Ramos (cell line): ENCODE measurements around the gene FRMD3.

ENCODE experiments used
- in situ Hi-C: fragments of 300-500 bp; cut with MboI; formaldehyde crosslinking; loops from one replicate; pipeline ENCODE4 v1.14.3; 2022; ENCODE audit warnings: low sequenced_read_pairs; ENCODE audit not compliant: unreplicated experiment

The FRMD3 gene

DNA sequence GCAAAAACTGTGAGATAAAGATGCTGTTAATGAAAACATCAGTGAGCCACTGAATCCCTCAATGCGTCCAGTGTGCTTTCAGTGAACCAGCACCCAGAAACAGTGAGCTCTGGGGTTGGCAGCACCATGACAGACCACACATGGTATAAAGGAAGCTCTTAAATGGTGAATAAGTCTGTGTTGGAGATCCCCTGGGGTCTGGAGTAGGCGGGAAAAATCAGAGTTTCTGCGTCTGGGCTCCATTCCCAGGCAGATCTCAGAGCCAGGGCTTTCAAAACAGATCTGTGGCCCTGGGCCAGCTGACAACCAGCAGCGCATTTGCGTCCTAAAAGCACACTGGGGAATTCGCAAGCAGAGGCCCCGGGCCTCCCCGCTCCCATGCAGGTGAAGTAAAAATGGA is 233.5 kb downstream of the FRMD3 start:
- in situ Hi-C loops = no loop called here

DNA sequence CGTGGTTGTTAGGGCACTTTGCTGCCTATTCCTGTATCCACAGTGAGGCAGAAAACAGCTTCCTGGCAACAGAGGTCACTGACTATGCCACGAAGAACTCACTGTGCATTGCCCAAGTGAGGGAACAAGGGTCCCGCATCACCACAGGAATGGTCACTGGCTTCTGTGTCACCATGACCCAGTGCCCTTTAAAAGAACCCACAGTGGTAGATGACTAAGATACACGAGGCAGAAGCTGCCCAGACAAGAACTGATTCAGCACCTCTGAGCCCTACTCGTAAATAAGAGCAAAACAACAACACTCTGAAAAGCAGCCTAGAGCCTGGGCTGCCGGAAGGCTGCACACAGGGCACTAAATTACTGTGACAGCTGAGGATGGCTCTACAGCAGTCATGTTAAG is 238.6 kb downstream of the FRMD3 start:
- in situ Hi-C loops = no loop called here

DNA sequence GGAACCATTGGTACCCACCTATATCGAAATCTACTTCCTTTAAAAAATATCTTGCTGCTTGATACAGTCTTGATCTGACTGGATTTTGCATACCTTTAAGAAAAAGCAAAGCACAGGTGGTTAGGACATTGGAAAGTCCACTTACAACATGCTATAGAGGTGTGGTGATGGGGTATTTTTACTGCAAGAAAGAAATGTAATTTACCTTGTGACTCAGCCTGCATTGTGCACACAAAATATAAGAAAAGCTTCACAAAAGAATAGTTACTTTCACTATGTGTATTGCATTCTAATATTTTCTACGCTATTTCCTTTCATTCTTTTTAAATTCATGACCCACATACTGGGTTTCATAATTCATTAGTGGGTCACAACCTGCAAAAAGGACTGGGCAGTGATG is 239.1 kb downstream of the FRMD3 start:
- in situ Hi-C loops = no loop called here

DNA sequence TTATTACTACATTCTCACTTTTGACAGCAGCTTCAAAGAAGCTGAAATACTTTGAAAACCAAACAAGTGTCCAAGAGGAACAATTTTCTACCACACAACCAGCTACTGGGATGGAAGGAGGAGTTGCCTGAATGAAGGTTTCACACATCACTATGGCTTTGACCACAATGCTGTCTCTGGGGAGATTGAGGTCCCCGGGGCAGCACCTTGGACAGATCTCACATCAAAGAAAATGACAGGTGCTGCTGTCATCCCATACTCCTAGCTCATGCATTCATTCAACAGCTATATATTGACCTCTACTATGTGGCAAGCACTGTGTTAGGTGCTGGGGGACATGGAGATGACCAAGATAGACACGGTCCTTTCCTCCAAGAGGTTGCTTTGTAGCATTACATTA is 242.1 kb downstream of the FRMD3 start:
- in situ Hi-C loops = no loop called here

- in situ Hi-C loops = no loop called here
These were observed 243.4 kb downstream of the FRMD3 start for GRCh38 chr9:83294816-83295215.

DNA sequence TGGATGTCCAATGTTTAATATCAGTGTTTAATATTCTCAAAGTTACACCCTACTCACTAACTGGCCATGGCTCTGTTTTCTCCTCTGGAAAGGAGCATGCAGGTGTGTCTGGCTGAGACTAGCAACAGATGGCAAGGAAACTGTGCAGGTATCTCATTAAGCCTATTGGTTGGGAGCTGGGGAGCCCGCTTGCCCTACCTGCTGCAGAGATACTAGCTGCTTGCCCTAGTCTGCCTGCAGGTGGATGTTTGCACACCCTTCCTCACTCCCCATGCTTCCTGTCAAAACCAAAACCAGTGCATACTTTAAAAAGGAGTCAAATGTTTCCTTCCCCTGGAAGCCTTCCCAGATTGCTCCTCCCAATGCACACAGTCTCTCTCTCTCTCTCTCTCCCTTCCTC is 247.0 kb downstream of the FRMD3 start:
- in situ Hi-C loops = no loop called here

- in situ Hi-C loops = no loop called here
These were observed 247.5 kb downstream of the FRMD3 start for GRCh38 chr9:83290692-83291091.

DNA sequence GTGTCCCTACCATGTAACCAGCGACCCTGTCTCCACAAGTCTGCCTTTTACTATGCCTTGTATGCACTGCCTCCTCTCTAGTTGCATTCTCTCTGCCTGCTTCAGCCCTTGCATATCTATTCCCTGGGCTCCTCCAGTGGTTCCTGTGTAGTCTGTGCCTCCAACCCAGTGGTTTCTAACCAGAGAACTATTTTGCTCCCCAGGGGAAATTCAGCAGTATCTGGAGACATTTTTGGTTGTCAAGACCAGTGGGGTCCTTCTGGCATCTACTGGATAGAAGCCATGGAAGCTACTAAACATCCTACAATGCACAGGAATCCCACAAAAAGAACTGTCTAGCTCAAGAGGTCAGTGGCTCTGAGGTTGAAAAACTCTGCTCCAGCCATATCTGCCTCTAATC is 251.2 kb downstream of the FRMD3 start:
- in situ Hi-C loops = no loop called here

GRCh38 chr9:83285445-83286225 is 252.6 kb downstream of the FRMD3 start:
- in situ Hi-C loops = no loop called here

- in situ Hi-C loops = no loop called here
These were observed 253.5 kb downstream of the FRMD3 start for GRCh38 chr9:83284746-83285145.

DNA sequence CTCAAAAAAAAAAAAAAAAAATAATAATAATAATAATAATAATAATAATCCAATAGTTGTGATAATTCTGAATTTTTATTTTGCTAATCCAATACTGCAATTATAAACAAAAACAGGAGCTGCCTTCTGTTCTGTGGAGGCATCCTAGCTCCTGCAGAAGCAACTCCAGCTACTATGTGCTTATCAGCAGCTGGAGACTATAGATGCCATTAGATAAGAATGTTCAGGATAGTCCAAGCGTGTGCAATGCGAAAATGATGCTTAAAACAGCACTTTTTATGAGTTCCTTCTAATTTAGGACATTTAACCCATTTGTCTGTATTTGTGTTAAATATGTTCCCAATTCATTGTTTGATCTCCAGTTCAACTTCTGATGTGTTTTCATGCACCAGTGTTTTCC is 254.7 kb downstream of the FRMD3 start:
- in situ Hi-C loops = no loop called here

DNA sequence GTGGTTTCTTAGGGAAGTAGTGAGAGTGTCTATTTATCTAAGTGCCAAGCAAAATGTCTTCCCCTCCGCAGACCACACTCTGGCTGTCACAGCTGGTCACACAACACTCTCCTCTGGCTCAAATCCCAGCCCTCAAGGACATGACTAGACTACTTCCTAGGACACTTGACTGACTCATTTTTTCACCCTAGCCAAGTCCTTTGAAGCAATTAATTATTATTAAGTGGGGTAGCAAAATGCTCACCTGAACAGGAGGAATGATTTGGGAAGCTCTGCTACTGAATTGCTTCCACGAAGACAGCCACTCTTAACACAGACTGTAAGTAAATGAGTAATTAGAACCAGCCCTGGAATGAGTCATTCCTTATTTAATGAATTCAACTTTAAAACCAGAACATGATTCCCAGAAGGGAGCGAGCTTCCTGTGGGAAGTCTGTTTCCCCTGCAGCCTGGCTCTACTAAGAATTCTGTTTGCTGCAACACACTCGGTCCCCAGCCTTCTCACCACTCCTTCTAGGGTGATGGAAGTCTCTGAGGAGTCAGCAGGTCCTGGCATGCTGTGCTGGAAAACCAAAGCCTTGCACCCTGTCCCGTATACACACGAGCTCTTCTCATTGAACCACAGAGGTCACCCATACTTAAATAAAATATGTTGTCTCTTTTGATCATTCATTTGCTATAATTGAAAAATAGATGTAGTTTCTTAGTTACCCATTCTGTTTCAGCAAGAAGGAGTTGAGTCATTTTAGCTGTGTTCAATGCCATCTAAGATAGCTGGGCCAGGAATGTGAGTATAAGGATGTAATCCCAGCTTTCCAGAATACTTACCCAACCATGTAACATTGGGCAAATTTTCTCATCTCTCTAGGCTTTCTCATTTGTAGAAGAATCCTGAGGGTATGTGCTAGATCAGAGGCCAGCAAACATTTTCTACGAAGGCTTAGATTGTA is 256.6 kb downstream of the FRMD3 start:
- in situ Hi-C loops = no loop called here

GRCh38 chr9:83280790-83281189 is 257.4 kb downstream of the FRMD3 start:
- in situ Hi-C loops = no loop called here

- in situ Hi-C loops = no loop called here
These were observed 257.9 kb downstream of the FRMD3 start for GRCh38 chr9:83280268-83280667.

GRCh38 chr9:83274787-83275186 is 263.4 kb downstream of the FRMD3 start:
- in situ Hi-C loops = no loop called here

- in situ Hi-C loops = no loop called here
These were observed 266.5 kb downstream of the FRMD3 start for GRCh38 chr9:83271665-83272071.

DNA sequence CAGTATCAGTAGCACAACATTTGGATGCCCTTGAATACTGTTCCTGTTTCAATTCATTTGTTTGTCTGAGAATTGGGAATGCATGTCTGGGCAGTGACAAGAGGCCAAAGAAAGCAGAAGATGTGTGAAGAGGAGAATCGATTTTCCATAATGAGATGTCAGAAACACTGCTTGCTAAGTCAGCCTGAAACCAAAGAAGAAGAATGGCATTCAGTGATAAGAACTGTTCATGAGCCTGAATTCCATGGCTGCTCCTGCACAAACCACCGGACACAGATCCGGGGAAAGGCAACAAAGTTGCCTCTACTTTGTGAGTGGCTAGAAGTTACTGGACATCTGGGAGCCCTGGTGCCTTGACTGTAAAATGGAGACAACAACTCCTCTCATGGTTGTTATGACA is 268.1 kb downstream of the FRMD3 start:
- in situ Hi-C loops = no loop called here

DNA sequence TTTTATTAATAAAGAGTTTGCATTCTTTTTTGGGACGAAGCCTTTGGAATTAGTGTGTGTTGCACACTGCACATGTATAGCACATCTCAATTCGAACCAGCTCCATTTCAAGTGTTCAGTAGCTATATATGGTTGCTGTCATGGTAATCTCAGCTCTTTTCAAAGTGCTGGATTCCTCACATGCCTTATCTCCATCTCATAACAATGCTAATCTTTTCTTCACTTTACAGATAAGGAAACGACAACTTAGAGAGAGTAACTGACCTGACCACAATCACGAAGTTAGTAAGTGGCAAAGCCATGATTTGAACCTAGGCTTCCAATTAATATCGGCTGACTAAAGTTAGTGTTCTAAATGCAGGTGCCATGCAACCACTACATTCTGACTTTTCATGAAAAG is 270.5 kb downstream of the FRMD3 start:
- in situ Hi-C loops = no loop called here

DNA sequence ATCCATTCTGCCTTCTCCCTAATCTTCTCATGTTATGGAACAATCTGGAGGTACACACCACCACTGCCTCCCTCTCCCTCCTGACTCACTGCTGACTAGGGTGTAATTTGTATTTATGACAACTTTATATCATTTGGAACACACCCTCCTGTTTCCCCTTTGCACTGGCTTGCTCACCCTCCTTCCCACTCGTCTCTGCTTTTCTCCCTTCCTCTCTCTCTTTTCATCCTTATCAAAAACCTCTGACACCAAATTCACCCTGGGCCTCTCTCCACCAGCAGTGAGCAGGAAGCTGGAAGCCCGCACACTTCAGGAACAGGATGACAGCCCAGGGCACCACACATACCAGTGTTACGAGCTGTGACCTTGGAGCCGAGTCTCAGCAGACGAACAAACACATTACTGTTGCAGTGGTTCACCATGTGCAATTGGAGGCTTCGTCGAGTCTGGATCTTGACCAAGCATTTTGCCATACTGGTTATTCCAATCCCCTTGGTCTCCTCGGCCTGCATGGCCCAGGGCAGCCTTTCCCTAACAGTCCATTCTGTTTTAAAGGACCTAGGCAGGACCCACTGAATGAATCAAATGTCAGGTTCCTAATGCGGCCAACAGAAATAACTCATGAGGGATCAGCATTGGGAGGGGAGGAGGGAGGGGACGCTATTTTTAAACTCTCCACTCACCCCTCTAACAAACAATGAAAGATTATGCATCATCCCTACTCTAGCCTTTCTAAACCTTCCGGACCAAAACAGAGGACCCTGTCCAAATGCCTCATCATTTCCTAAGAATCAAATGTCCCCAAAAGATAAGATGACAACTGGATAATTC is 271.3 kb downstream of the FRMD3 start:
- in situ Hi-C loops = no loop called here

GRCh38 chr9:83266331-83266665 is 271.9 kb downstream of the FRMD3 start:
- in situ Hi-C loops = no loop called here

GRCh38 chr9:83264315-83264714 is 273.9 kb downstream of the FRMD3 start:
- in situ Hi-C loops = no loop called here
